Activated T-cell treated with anti-CD3 and anti-CD28 coated beads, Interleukin-2, amount 50 U/mL, for 48 hours (primary cell): ENCODE results near the gene LYG2.
"Not testable (repeated sequence)": the region's sequence is repeated elsewhere in the genome, so short reads cannot be mapped to it uniquely, and the experiment has no call there.

Experiments
- DNase-seq, 2 experiments: peaks; one replicate each; pipeline ENCODE4 v3.0.0-alpha.2; 2020

The LYG2 gene

DNA sequence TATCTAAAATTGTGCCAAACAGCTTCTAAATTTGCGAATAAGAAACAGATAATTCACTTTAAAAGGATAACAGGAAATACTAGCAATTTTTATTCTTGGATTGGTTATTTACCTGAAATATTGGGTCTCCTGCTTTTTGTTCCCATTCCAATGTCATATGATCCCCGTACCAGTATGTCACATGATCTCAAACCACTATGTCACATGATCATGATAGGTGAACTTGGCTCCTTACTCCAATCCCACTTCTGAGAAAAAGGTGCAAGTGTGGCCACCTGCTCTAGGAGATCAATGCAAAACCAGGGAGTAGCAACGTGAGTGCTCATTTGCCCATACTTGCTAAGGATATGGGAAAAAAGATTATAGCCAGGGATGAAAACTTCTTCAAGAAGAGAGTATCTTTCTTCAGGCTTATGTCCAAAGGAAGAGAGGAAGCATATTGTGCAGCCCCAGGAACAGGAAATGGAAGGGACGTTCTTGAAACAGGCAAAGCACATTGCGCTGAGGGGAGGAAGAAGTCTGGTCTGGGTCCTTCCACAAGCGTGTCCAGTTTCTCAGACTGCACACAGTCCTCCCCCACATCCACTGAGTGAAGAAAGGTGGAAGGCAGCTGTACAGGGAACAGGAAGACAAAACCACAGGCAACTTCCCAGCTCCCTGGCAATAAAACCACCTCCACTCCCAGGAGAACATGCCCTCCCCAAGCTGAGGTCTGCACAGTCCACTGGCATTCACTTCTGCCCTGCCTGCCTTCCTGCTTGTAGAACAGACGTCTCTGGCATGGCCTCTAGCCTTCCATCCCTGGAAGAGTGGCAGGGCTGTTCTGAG lies at the start of gene LYG2:
Gene LYG2, minus strand, starts transcription at position 176 of the 828 bp plus-strand sequence. CDS start 1,406 bp downstream, outside the sequence.
- no peak for DNase-seq

DNA sequence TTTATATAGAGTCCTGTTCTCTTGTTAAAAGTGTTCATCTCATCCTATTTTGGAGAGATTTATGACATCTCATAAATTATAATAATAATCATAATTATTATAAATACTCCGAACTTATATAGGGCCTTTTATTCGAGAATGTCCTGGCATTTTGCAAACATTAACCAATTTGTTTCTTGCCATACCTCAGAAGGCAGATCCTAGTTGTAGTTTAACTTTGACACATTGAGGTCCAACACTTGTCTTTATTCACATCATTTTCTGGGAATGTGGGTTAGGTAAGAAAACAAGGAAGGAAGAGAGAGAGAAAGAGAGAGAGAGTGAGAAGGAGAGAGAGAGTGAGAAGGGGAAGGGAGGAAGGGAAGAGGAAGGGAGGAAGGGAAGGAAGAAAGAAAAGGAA lies 45.6 kb upstream of the LYG2 start, which contains the start of gene LYG1:
Gene LYG1, minus strand, starts transcription at position 101 of the 400 bp plus-strand sequence. CDS start 5,527 bp downstream, outside the sequence.
- DNase-seq = not testable (repeated sequence)

- no peak for DNase-seq
Measured at GRCh38 chr2:99299580-99299979, 44.1 kb upstream of the LYG2 start.

- DNase-seq = no peak
Measured at GRCh38 chr2:99297994-99298393, 42.5 kb upstream of the LYG2 start.

- no peak for DNase-seq
Measured at GRCh38 chr2:99285526-99285925, 30.1 kb upstream of the LYG2 start.

DNA sequence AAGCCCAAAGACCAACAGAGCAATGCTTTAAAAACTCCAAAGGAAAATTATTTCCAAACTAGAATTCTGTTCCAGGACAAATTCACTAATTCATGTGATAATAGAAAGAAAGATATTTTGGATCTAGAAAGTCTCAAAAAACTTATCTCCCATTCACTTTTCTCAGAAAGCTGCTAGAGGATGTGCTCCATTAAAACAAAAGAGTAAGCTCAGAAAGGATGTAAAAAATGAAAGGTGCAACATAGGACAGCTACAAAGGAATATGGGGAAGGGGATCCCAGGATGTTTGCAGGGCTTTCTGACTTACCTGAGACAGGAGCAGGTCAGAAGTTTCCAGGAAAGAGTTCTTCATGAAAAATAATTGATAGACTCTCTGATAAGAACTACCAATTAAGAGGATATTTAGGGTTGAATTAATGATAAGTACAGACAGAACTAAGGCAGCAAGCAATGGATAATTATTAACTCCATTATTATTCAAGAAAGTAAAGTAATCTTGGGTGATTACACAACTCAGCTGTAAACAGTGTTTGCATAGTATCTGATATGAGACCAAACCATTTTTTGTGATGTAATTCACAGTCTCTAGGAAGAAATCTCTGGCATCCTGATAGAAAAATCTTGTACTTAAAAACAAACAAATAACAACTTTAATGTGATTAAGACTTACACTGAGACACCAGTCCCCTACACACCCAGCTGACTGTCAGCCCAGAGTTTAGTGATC lies 24.7 kb upstream of the LYG2 start:
- no peak for DNase-seq

DNA sequence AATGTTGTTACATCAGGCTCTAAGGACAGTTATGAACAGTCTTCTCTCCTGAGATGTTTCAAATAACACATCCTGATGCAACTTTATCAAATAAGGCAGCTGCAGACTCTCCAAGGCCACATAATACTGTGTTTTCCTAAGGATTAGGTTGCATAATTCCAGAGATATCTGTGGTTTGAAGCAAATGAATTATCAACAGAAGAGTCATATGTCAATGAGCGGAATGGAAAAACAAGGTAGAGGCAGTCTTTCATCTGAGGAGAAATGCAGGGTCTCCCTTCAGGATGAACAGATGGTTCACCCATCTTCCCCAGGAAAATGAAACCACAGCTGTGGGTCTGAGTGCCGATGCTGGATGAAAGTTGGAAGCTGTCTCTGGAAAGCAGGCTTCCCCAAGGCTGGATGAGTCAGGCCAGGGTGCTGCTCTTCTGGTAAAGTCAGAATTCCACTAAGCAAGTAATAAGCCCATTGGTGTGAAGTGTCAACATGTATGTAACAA lies 23.4 kb upstream of the LYG2 start:
- DNase-seq = no peak

- not testable (repeated sequence) for DNase-seq
Measured at GRCh38 chr2:99278195-99278765, 22.8 kb upstream of the LYG2 start.

- no peak for DNase-seq
Measured at GRCh38 chr2:99275882-99276281, 20.4 kb upstream of the LYG2 start.

GRCh38 chr2:99261242-99261641 lies 5.8 kb upstream of the LYG2 start:
- DNase-seq = no peak

- DNase-seq = no peak
Measured at GRCh38 chr2:99260184-99260583, 4.7 kb upstream of the LYG2 start.

DNA sequence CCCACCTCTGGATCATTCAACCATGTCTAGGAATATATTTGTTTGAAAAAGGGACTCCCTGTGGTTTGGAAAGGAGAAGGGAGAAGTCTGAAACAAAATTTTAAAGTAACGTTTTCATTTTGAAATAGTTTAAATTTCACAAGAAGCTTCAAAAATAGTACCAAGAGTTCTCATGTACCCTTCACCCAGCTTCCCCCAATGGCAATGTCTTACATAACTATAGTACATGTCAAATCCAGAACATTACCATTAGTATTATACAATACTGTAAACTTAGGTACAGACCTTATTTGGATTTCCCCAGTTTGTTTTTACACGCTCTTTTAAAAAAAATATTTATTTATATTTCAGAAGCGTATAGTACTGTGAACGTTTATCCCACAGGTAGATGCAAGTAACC lies 4.0 kb upstream of the LYG2 start:
- DNase-seq = no peak

GRCh38 chr2:99256677-99257076 lies 1.2 kb upstream of the LYG2 start:
- no peak for DNase-seq

DNA sequence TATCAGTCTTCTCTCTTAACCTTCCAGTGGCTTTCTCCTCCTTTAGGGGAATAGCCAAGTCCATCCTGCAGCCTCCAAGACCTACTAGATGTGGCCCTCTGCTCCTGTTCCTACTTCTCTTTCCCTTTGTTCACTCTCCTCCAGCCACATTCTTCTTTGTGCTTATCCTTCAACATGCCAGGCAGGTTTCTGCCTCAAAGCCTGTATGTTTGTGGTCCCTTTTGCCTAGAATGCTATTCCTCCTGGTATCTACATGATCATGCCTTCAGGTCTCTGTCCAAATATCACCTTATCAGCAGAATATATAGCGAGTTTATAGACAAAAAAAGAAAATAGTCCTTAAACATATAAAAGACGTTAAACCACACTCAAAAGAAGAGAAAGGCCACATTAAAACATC lies 5.5 kb downstream of the LYG2 start:
- no peak for DNase-seq

DNA sequence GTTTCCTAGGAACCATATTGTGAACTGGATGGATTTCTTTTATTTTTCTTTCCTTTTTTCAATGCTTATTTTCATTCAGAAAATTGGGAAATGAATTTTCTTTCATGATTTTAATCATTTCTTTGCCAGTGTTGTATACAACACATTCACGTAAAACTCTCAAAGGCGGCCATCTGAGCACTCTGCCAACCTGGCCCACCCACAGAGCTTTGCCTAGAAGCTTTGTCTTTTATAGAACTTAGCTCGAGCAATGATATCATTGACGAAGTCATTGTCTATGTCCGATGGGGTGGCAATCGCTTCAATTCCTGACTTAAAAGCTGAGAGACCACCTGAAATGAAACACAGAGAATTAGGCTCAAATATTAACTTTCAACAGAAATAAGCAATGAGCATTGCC lies 13.3 kb downstream of the LYG2 start:
- no peak for DNase-seq

DNA sequence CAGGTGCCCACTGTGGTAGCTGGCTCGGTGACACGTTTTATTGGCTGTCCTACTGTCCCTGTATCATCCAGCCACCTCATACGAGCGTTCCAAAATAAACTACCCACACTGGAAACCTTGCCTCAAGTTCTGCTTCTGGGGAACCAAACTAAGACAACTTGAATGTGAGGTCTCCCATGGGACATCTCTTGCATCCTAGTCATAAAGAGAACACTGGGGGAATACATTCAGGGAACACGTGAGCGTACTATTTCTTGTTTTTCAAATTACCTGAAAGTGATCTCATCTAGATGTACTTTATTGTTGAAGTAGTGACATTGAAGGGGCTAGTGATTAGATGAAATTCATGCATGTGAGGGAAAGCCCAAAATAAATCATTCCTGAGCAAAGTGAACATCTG lies 15.0 kb downstream of the LYG2 start:
- no peak for DNase-seq

DNA sequence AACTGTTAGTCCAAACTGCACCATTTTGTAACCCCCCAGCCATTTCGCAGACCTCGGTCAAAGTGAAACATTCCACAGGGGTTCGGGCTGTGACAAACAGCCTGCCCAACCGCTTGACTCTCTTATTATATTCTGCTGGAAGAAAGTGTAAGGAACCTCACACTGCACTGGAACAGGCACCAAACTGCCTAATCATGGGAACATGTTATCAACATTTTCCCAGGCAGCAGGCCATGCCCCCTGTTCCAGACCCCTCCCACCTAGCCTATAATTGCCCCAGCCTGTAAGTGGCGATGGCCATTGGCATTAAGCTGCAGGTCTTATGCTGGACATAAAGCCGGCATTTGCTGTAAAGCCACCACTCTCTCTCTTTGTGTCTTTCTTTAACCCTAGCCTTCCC lies 16.9 kb downstream of the LYG2 start:
- no peak for DNase-seq

- not testable (repeated sequence) for DNase-seq
Measured at GRCh38 chr2:99233177-99233576, 22.3 kb downstream of the LYG2 start.

GRCh38 chr2:99217929-99218501 lies 37.5 kb downstream of the LYG2 start:
- no peak for DNase-seq

DNA sequence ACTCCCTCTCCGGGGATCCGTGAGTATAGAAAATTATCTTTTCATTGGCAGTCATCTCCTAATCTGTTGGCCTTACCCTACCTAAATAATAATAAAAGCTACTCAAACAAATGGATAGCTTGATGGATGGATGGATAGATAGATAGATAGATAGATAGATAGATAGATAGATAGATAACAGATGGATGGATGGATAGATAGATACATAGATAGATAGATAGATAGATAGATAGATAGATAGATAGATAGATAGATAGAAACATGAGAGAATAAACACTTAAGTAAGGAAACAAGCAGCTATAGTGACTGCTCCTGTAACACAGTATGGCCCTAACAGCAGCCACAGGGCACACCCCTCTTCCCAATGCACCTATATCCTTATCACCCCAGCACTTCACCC lies 39.4 kb downstream of the LYG2 start:
- no peak for DNase-seq

- DNase-seq = no peak
Measured at GRCh38 chr2:99205491-99205890, 50.0 kb downstream of the LYG2 start.

- no peak for DNase-seq
Measured at GRCh38 chr2:99201959-99202678, 53.3 kb downstream of the LYG2 start.
